ENCODE data around the gene CEP128.

The CEP128 gene

GRCh38 chr14:80628547-80628946 lies 313.0 kb downstream of the CEP128 start:
- no peak for DNase-seq
- H3K27ac ChIP-seq = no peak overlapping the region
- no peak overlapping the region for H3K4me3 ChIP-seq (ENCODE audit: low read depth, low read length)
- TF ChIP-seq, protein P1, sequence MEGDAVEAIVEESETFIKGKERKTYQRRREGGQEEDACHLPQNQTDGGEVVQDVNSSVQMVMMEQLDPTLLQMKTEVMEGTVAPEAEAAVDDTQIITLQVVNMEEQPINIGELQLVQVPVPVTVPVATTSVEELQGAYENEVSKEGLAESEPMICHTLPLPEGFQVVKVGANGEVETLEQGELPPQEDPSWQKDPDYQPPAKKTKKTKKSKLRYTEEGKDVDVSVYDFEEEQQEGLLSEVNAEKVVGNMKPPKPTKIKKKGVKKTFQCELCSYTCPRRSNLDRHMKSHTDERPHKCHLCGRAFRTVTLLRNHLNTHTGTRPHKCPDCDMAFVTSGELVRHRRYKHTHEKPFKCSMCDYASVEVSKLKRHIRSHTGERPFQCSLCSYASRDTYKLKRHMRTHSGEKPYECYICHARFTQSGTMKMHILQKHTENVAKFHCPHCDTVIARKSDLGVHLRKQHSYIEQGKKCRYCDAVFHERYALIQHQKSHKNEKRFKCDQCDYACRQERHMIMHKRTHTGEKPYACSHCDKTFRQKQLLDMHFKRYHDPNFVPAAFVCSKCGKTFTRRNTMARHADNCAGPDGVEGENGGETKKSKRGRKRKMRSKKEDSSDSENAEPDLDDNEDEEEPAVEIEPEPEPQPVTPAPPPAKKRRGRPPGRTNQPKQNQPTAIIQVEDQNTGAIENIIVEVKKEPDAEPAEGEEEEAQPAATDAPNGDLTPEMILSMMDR (IDR thresholded peaks at IDR 0.05; ENCODE audit: low read depth, low read length) = no peak
- no peaks in the 10 kb centered on the region for H3K36me3 ChIP-seq
- H3K27me3 ChIP-seq (ENCODE audit: insufficient read depth, low read depth, severe bottlenecking) = no peaks in the 10 kb centered on the region
- H3K9me3 ChIP-seq (ENCODE audit: severe bottlenecking) = no peaks in the 10 kb centered on the region

DNA sequence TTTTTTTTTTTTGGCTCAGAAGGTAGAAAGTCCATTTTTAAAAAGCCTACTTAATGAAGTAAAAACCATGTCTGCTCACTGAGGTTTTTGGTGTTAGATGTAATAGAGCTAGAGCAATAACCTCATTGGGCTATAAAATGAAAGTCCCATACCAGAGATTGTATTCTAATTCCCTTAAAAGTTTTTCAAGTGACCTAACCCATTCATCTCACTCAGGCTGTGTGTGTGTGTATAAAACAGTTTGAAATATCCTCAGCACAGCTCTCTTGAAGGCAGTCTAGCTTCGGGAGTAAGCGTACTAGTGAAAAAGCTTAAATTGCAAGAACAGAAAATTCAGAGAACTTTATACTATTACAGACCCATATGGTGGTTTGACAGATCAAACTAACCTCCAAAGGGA lies 313.8 kb downstream of the CEP128 start:
- no peaks in the 10 kb centered on the region for H3K27me3 ChIP-seq (ENCODE audit: insufficient read depth, low read depth, severe bottlenecking)
- no peaks in the 10 kb centered on the region for H3K36me3 ChIP-seq
- no peak for DNase-seq
- no peaks in the 10 kb centered on the region for H3K9me3 ChIP-seq (ENCODE audit: severe bottlenecking)
- TF ChIP-seq, protein P1 (IDR thresholded peaks at IDR 0.05; ENCODE audit: low read depth, low read length) = no peak
- no peak overlapping the region for H3K4me3 ChIP-seq (ENCODE audit: low read depth, low read length)
- no peak overlapping the region for H3K27ac ChIP-seq

DNA sequence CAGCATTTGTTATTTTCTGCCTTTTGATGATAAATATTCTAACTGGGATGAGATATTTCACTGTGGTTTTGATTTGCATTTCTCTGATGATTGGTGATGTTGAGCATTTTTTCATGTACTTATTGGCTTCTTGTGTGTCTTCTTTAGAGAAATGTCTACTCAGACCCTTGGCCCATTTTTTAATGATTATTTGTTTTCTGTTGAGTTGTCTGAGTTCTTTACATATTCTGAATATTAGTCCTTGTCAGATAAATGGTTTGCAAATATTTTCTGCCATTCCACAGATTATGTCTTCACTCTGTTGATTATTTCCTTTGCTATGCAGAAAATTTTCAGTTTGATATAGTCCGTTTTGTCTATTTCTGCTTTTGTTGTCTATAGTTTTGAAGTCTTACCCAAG lies 317.0 kb downstream of the CEP128 start:
- H3K27ac ChIP-seq = no peak overlapping the region
- no peak overlapping the region for H3K4me3 ChIP-seq (ENCODE audit: low read depth, low read length)
- no peak for DNase-seq
- no peaks in the 10 kb centered on the region for H3K9me3 ChIP-seq (ENCODE audit: severe bottlenecking)
- H3K27me3 ChIP-seq (ENCODE audit: insufficient read depth, low read depth, severe bottlenecking) = no peaks in the 10 kb centered on the region
- no peaks in the 10 kb centered on the region for H3K36me3 ChIP-seq
- TF ChIP-seq, protein P1 (IDR thresholded peaks at IDR 0.05; ENCODE audit: low read depth, low read length) = no peak

- no peak for DNase-seq
- H3K27ac ChIP-seq = no peak overlapping the region
Measured at GRCh38 chr14:80621701-80622100, 319.8 kb downstream of the CEP128 start.

GRCh38 chr14:80620434-80620833 lies 321.1 kb downstream of the CEP128 start:
- H3K4me3 ChIP-seq (ENCODE audit: low read depth, low read length) = no peak overlapping the region
- no peak overlapping the region for H3K27ac ChIP-seq

More at GRCh38 chr14:80621701-80622100, 319.8 kb downstream of the CEP128 start:
- Histone ChIP-seq H3K4me3 (ENCODE audit: low read depth, low read length) (no peak overlapping the region), H3K27me3 (ENCODE audit: insufficient read depth, low read depth, severe bottlenecking) (no peaks in the 10 kb centered on the region), H3K36me3 (no peaks in the 10 kb centered on the region), H3K9me3 (ENCODE audit: severe bottlenecking) (no peaks in the 10 kb centered on the region)
- TF ChIP-seq, protein P1 (IDR thresholded peaks at IDR 0.05; ENCODE audit: low read depth, low read length) = no peak

More at GRCh38 chr14:80620434-80620833, 321.1 kb downstream of the CEP128 start:
- H3K36me3 ChIP-seq = no peaks in the 10 kb centered on the region
- TF ChIP-seq, protein P1 (IDR thresholded peaks at IDR 0.05; ENCODE audit: low read depth, low read length) = no peak
- H3K9me3 ChIP-seq (ENCODE audit: severe bottlenecking) = no peaks in the 10 kb centered on the region
- DNase-seq = no peak
- H3K27me3 ChIP-seq (ENCODE audit: insufficient read depth, low read depth, severe bottlenecking) = no peaks in the 10 kb centered on the region

Measured in WERI-Rb-1 (cell line).